ENCODE measurements around the gene PTPN6. TPM values are rescaled to one million over a fixed set of nuclear protein-coding genes. Genes with fewer than 3 reads are reported as not detected.

The PTPN6 gene
- total RNA-seq, 2 experiments from 2014 or later = 354 to 397 TPM

DNA sequence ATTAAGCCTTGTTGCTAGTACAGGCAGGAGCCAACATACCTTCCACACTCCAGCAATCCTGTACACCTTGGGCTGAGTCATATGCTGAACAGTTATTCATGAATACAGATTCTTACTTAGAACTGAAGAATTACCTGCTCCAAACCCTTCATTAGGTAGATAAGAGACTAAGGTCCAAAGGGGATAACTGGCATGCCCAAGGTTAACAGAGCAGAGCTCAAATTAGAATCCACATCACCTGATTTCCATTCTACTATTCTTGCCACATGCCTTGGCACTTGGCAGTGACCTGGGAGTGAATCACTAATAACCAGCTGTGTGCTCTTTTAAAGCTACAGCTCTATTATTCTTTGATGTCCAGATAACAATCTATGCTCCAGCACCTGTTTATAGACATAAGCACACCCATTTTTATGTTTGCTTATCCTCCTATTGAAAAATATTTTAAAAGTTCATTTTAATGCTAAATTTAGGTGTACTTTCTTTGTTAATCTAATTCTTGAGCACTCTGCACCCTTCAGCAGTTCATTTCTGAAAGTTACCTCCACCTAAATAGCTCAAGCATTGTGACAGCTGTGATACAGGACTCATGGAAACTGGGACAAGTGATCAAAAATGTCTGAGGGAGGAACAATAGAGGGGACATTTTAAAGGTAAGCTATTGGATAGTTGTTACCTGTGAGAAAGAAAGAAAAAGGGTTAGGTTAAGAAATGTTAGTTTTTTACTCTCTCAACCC is 47.7 kb downstream of the PTPN6 start:
- Mint-ChIP-seq H3K9me3 (ENCODE audit: insufficient read depth) (no peaks in the 10 kb centered on the region), H3K36me3 (ENCODE audit: low read depth) (peaks cover 27% of the 10 kb centered on the region), H3K27ac (no peak overlapping the region), H3K4me3 (no peak overlapping the region), H3K4me1 (ENCODE audit: low read depth) (no peaks in the 10 kb centered on the region), H3K27me3 (ENCODE audit: low read depth) (no peaks in the 10 kb centered on the region)
- CTCF ChIA-PET = interaction anchor here (0.9 to 2.0 kb wide), 5 partner anchors 9 to 114 kb away, joined by 3 to 8 read pairs (median 6); partner anchors contain the start of gene LPCAT3
- DNase-seq (no peak), ATAC-seq (no peak)
- POLR2A ChIA-PET = interaction anchor here (1.0 to 1.1 kb wide), 3 partner anchors 19 to 55 kb away, joined by 3 read pairs; partner anchors contain the start of genes C12orf57, LPCAT3 and RNU7-1

GRCh38 chr12:7001921-7002591 is 50.9 kb downstream of the PTPN6 start:
- H3K36me3 Mint-ChIP-seq (ENCODE audit: low read depth) = peaks cover 19% of the 10 kb centered on the region
- no peaks in the 10 kb centered on the region for H3K9me3 Mint-ChIP-seq (ENCODE audit: insufficient read depth)
- H3K27me3 Mint-ChIP-seq (ENCODE audit: low read depth) = no peaks in the 10 kb centered on the region
- H3K4me1 Mint-ChIP-seq (ENCODE audit: low read depth) = no peaks in the 10 kb centered on the region
- no peak for DNase-seq
- CTCF ChIA-PET = interaction anchor here (1.3 to 1.8 kb wide), 2 partner anchors 16 kb away, joined by 3 to 5 read pairs; partner anchors contain the start of gene LPCAT3
- no peak overlapping the region for H3K4me3 Mint-ChIP-seq
- H3K27ac Mint-ChIP-seq = no peak overlapping the region
- POLR2A ChIA-PET = no interaction called here
- ATAC-seq = no peak

DNA sequence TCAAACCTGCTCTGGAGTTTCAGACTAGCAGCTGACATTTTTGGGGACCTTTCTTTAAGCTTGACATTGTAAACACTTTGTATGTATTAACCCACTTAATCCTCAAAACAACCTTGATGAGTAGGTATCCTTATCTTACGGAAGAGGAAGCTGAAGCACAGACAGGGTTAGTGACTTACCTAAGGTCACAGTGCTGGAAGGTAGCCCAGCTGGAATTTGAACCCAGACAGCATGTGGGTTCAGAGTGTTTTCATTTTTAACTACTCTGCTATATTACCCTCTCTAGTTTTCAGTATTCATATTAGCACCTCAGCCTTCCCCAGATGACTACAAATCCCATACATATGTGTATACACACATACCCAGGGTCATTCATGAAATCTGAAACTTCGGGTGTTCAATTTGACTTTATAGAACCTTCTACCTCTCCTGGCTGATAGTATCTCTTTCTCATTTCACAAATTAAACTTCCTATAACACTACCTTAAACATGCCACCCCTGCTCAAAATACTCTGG is 53.2 kb downstream of the PTPN6 start:
- Mint-ChIP-seq H3K9me3 (ENCODE audit: insufficient read depth) (no peaks in the 10 kb centered on the region), H3K27ac (no peak overlapping the region), H3K4me1 (ENCODE audit: low read depth) (peaks cover 9% of the 10 kb centered on the region), H3K4me3 (no peak overlapping the region), H3K36me3 (ENCODE audit: low read depth) (peaks cover 18% of the 10 kb centered on the region), H3K27me3 (ENCODE audit: low read depth) (no peaks in the 10 kb centered on the region)
- CTCF ChIA-PET = interaction anchor here (1.1 to 2.6 kb wide), 3 partner anchors 14 to 88 kb away, joined by 3 to 14 read pairs (median 4); partner anchors contain the start of gene LPCAT3
- DNase-seq = no peak
- ATAC-seq = no peak
- POLR2A ChIA-PET = no interaction called here

- CTCF ChIA-PET = interaction anchor here (1.0 to 2.6 kb wide), 4 partner anchors 13 to 88 kb away, joined by 3 to 14 read pairs (median 4); partner anchors contain the start of gene LPCAT3
Observed at GRCh38 chr12:7004840-7005239, 53.7 kb downstream of the PTPN6 start.

DNA sequence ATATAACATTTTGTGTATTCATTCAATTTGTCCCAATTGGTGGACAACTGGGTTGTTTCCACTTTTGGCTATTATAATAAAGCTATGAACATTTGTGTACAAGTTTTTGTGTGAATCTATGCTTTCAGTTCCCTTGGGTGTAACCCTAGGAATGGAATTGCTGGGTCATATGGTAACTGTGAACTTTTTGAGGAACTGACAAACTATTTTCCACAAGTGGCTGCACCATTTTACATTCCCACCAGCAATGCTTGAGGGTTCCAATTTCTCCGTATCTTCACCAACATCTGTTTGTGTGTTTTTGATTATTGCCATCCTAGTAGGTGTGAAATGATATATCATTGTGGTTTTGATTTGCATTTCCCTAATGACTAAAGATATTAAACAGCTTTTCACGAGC is 54.2 kb downstream of the PTPN6 start:
- DNase-seq = no peak
- ChIA-PET POLR2A (interaction anchor here (1.2 kb wide), 1 partner anchor 61 kb away, joined by 5 read pairs; the partner anchor contains the start of genes C12orf57 and RNU7-1), CTCF (interaction anchor here (1.0 to 2.6 kb wide), 4 partner anchors 13 to 87 kb away, joined by 3 to 14 read pairs (median 4); partner anchors contain the start of gene LPCAT3)
- Mint-ChIP-seq H3K4me3 (no peak overlapping the region), H3K27me3 (ENCODE audit: low read depth) (no peaks in the 10 kb centered on the region), H3K9me3 (ENCODE audit: insufficient read depth) (no peaks in the 10 kb centered on the region), H3K36me3 (ENCODE audit: low read depth) (peaks cover 21% of the 10 kb centered on the region), H3K27ac (no peak overlapping the region), H3K4me1 (ENCODE audit: low read depth) (peaks cover 9% of the 10 kb centered on the region)
- no peak for ATAC-seq

More at GRCh38 chr12:7004840-7005239, 53.7 kb downstream of the PTPN6 start:
- POLR2A ChIA-PET = no interaction called here
- Mint-ChIP-seq H3K27ac (no peak overlapping the region), H3K9me3 (ENCODE audit: insufficient read depth) (no peaks in the 10 kb centered on the region), H3K4me1 (ENCODE audit: low read depth) (peaks cover 9% of the 10 kb centered on the region), H3K4me3 (no peak overlapping the region), H3K36me3 (ENCODE audit: low read depth) (peaks cover 18% of the 10 kb centered on the region), H3K27me3 (ENCODE audit: low read depth) (no peaks in the 10 kb centered on the region)
- DNase-seq (no peak), ATAC-seq (no peak)

DNA sequence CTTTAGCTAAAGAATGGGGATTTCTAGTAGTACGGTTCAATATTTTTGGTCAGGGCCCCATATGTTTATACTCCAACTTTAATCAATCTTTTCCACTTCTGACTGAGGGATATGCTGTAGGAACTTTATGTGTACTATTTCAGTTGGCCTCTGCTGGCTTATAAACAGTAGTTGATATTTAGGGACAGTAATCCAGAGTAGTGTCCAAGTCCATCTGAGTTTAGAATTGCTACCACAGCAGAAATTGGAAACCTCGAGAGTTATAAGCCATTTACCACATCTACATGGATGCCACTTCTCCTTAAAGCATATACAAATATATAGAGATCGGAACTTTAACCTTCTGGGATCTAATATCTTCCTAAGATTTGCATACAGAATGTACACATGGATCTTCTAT is 55.5 kb downstream of the PTPN6 start:
- Mint-ChIP-seq H3K4me1 (ENCODE audit: low read depth) (peaks cover 9% of the 10 kb centered on the region), H3K27ac (no peak overlapping the region), H3K27me3 (ENCODE audit: low read depth) (no peaks in the 10 kb centered on the region), H3K4me3 (no peak overlapping the region), H3K9me3 (ENCODE audit: insufficient read depth) (no peaks in the 10 kb centered on the region), H3K36me3 (ENCODE audit: low read depth) (peaks cover 18% of the 10 kb centered on the region)
- DNase-seq (no peak), ATAC-seq (no peak)
- POLR2A ChIA-PET = interaction anchor here (1.2 kb wide), 1 partner anchor 63 kb away, joined by 5 read pairs; the partner anchor contains the start of genes C12orf57 and RNU7-1
- CTCF ChIA-PET = interaction anchor here (0.5 kb wide), 1 partner anchor 49 kb away, joined by 3 read pairs; no protein-coding TSS in a partner anchor

DNA sequence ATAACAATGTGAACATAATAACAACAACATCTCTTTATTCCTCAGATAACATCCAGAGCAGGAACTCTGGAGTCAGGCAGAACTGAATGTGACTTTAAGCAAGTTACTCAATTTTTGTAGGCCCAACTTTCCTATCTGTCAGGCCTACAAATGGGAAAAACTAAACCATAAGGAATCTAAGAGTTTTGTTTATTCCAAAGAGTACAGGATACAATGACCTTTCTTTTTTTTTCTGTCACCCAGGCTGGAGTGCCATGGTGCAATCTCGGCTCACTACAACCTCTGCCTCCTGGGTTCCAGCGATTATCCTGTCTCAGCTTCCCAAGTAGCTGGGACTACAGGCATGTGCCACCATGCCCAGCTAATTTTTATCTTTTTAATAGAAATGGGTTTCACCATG is 57.7 kb downstream of the PTPN6 start:
- ChIA-PET POLR2A (interaction anchor here (1.7 kb wide), 1 partner anchor 65 kb away, joined by 4 read pairs; the partner anchor contains the start of genes C12orf57 and RNU7-1), CTCF (interaction anchor here (0.9 to 1.9 kb wide), 3 partner anchors 9 to 104 kb away, joined by 3 to 8 read pairs (median 4); partner anchors contain the start of gene LPCAT3)
- H3K36me3 Mint-ChIP-seq (ENCODE audit: low read depth) = peaks cover 22% of the 10 kb centered on the region
- ATAC-seq (no peak), DNase-seq (no peak)
- H3K9me3 Mint-ChIP-seq (ENCODE audit: insufficient read depth) = no peaks in the 10 kb centered on the region
- H3K4me3 Mint-ChIP-seq = no peak overlapping the region
- H3K27me3 Mint-ChIP-seq (ENCODE audit: low read depth) = no peaks in the 10 kb centered on the region
- peaks cover 11% of the 10 kb centered on the region for H3K4me1 Mint-ChIP-seq (ENCODE audit: low read depth)
- H3K27ac Mint-ChIP-seq = no peak overlapping the region

GRCh38 chr12:7009512-7009911 is 58.4 kb downstream of the PTPN6 start:
- H3K9me3 Mint-ChIP-seq (ENCODE audit: insufficient read depth) = no peaks in the 10 kb centered on the region
- DNase-seq (no peak), ATAC-seq (no peak)
- H3K4me3 Mint-ChIP-seq = no peak overlapping the region
- ChIA-PET CTCF (interaction anchor here (1.6 kb wide), 1 partner anchor 9 kb away, joined by 9 read pairs; the partner anchor contains the start of gene LPCAT3), POLR2A (interaction anchor here (0.9 kb wide), 1 partner anchor 34 kb away, joined by 3 read pairs; no protein-coding TSS in a partner anchor)
- H3K36me3 Mint-ChIP-seq (ENCODE audit: low read depth) = peaks cover 18% of the 10 kb centered on the region
- no peak overlapping the region for H3K27ac Mint-ChIP-seq
- no peaks in the 10 kb centered on the region for H3K27me3 Mint-ChIP-seq (ENCODE audit: low read depth)
- peaks cover 11% of the 10 kb centered on the region for H3K4me1 Mint-ChIP-seq (ENCODE audit: low read depth)

Small RNA genes within 50 kb of the gene (microRNA-seq; reads per million reads assigned to microRNA genes)
- 85.5 reads per million, percentile 57 among the genes with 10 or more reads in this experiment for gene MIR141
- gene MIR200C = 762 reads per million, percentile 80 among the genes with 10 or more reads in this experiment

Other genes starting within 250 kb of the PTPN6 start
- gene COPS7A, start 227.3 kb upstream of the PTPN6 start, total RNA-seq = 10 to 100 TPM; 26.9 to 29.7 TPM
- 100 to 1,000 TPM; 109 to 113 TPM for gene MLF2, start 198.2 kb upstream of the PTPN6 start, total RNA-seq
- gene PTMS, start 185.0 kb upstream of the PTPN6 start, total RNA-seq = 10 to 100 TPM; 42.9 to 47.4 TPM
- 10 to 100 TPM; 43.0 to 45.2 TPM for gene LAG3, start 178.8 kb upstream of the PTPN6 start, total RNA-seq
- gene CD4, start 161.8 kb upstream of the PTPN6 start, total RNA-seq = 1 to 10 TPM in 1 of 2 experiments, under 1 TPM in 1; 0.90 to 1.6 TPM
- gene GPR162, start 129.5 kb upstream of the PTPN6 start, total RNA-seq = under 1 TPM; 0.13 to 0.34 TPM
- gene P3H3, start 122.9 kb upstream of the PTPN6 start, total RNA-seq = under 1 TPM in 1 of 2 experiments, not detected in 1; 0.26 TPM
- under 1 TPM in 1 of 2 experiments, not detected in 1; 0.08 TPM for gene GNB3, start 110.4 kb upstream of the PTPN6 start, total RNA-seq
- 100 to 1,000 TPM; 103 to 115 TPM for gene CDCA3, start 100.1 kb upstream of the PTPN6 start, total RNA-seq
- gene USP5, start 99.2 kb upstream of the PTPN6 start, total RNA-seq = 100 to 1,000 TPM; 105 to 108 TPM
- 1,000 to 10,000 TPM; 1,505 to 1,545 TPM for gene TPI1, start 83.8 kb upstream of the PTPN6 start, total RNA-seq
- 10 to 100 TPM in 1 of 2 experiments, 1 to 10 TPM in 1; 10.0 to 11.2 TPM for gene SPSB2, start 78.1 kb upstream of the PTPN6 start, total RNA-seq
- 1 to 10 TPM; 6.5 to 8.6 TPM for gene LRRC23, start 46.5 kb upstream of the PTPN6 start, total RNA-seq
- 100 to 1,000 TPM; 133 to 141 TPM for gene ENO2, start 36.8 kb upstream of the PTPN6 start, total RNA-seq
- 10 to 100 TPM; 21.6 to 24.5 TPM for gene ATN1, start 23.4 kb upstream of the PTPN6 start, total RNA-seq
- not detected for gene RNU7-1, start 7.5 kb upstream of the PTPN6 start, total RNA-seq
- 100 to 1,000 TPM; 184 to 185 TPM for gene C12orf57, start 7.3 kb upstream of the PTPN6 start, total RNA-seq
- gene PHB2, start 19.3 kb downstream of the PTPN6 start, total RNA-seq = 100 to 1,000 TPM; 226 to 236 TPM
- gene EMG1, start 19.6 kb downstream of the PTPN6 start, total RNA-seq = 10 to 100 TPM; 54.9 to 58.7 TPM
- 10 to 100 TPM; 37.3 to 40.3 TPM for gene LPCAT3, start 67.1 kb downstream of the PTPN6 start, total RNA-seq
- under 1 TPM; 0.50 to 0.90 TPM for gene C1S, start 109.4 kb downstream of the PTPN6 start, total RNA-seq
- 1 to 10 TPM; 3.6 to 3.7 TPM for gene C1R, start 141.1 kb downstream of the PTPN6 start, total RNA-seq
- gene C1RL, start 157.9 kb downstream of the PTPN6 start, total RNA-seq = 10 to 100 TPM; 21.5 to 23.3 TPM
- gene RBP5, start 177.5 kb downstream of the PTPN6 start, total RNA-seq = under 1 TPM; 0.29 to 0.42 TPM
- gene CLSTN3, start 179.0 kb downstream of the PTPN6 start, total RNA-seq = 10 to 100 TPM; 76.8 to 83.9 TPM
- 10 to 100 TPM; 19.1 to 21.0 TPM for gene PEX5, start 238.3 kb downstream of the PTPN6 start, total RNA-seq